Stimulated activated effector memory CD8-positive, alpha-beta T cell treated with anti-CD3 and anti-CD28 coated beads, Interleukin-12 subunit alpha, Interleukin-12 subunit beta, amount 100 ng/mL, for 72 hours (primary cell): ENCODE measurements around the gene MROH7.
A peak's percentile ranks its signal among the peaks of the same experiment; 100 is the strongest.

ENCODE experiments used
- ATAC-seq: fragments of 150-1000 bp; cut with Tn5 transposase; 2 replicates; pipeline ENCODE4 v1.10.0; 2021
- DNase-seq, 2 donors: peaks; one replicate each; pipeline ENCODE4 v3.0.0; 2021 to 2022; ENCODE audit warnings: low spot score in 2 of 2
- H3K27ac Mint-ChIP-seq: one replicate; pipeline ENCODE4 v1.8.0; 2022; ENCODE audit warnings: mild to moderate bottlenecking, mixed read lengths
- H3K36me3 Mint-ChIP-seq: one replicate; pipeline ENCODE4 v1.8.0; 2022; ENCODE audit warnings: mild to moderate bottlenecking, mixed read lengths
- H3K4me1 Mint-ChIP-seq: one replicate; pipeline ENCODE4 v1.8.0; 2022; ENCODE audit warnings: mixed read lengths
- H3K4me3 Mint-ChIP-seq: one replicate; pipeline ENCODE4 v1.8.0; 2022; ENCODE audit warnings: mild to moderate bottlenecking, mixed read lengths
- H3K9me3 Mint-ChIP-seq: one replicate; pipeline ENCODE4 v1.8.0; 2022; ENCODE audit warnings: mixed read lengths

MROH7 gene

GRCh38 chr1:54694771-54695170 lies 53.2 kb downstream of the MROH7 start:
- no peak overlapping the region for H3K4me3 Mint-ChIP-seq
- H3K9me3 Mint-ChIP-seq = no peaks in the 10 kb centered on the region
- H3K4me1 Mint-ChIP-seq = no peaks in the 10 kb centered on the region
- no peak overlapping the region for H3K27ac Mint-ChIP-seq
- H3K36me3 Mint-ChIP-seq = no peaks in the 10 kb centered on the region
- DNase-seq (no peak), ATAC-seq (no peak)

DNA sequence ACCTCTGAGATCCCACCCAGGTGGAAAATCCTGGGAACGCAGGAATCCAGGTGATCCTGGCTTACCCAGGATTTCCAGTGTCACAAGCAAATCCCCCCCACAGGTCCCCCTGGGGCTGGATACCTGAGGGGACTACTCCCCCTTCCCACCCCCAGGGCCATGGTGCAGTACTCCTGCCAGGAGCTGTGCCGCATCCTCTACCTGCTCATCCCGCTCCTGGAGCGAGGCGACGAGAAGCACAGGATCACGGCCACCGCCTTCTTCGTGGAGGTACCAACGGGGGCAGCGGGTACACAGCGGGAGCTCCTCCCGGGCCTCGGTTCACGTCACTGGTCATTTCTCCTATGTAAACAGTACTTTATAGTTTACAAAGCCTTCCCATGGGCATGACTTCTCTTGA lies 53.6 kb downstream of the MROH7 start:
- H3K36me3 Mint-ChIP-seq = no peaks in the 10 kb centered on the region
- no peaks in the 10 kb centered on the region for H3K4me1 Mint-ChIP-seq
- no peak overlapping the region for H3K4me3 Mint-ChIP-seq
- DNase-seq (no peak), ATAC-seq (no peak)
- no peaks in the 10 kb centered on the region for H3K9me3 Mint-ChIP-seq
- H3K27ac Mint-ChIP-seq = no peak overlapping the region

DNA sequence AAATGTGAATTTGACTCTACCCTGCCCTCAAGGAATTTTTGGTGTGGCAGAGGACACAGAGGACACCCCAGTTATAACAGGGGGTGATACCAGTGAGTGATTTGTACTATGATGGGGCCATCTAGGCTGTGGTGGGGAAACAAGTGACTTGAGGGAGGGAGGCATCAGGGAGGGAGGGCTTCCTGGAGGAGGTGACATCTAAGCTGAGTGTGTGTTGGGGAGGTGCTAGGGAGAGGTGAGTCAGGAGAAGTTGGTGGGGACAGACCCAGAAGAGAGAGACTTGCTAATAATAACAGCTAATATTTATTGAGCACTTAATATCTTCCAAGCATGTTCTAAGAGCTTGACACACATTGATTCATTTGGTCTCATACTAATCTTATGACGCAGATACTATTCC lies 54.2 kb downstream of the MROH7 start:
- Mint-ChIP-seq H3K9me3 (no peaks in the 10 kb centered on the region), H3K4me1 (no peaks in the 10 kb centered on the region), H3K4me3 (no peak overlapping the region), H3K36me3 (no peaks in the 10 kb centered on the region), H3K27ac (no peak overlapping the region)
- ATAC-seq (no peak), DNase-seq (no peak)

GRCh38 chr1:54696262-54696661 lies 54.7 kb downstream of the MROH7 start:
- no peak for DNase-seq
- ATAC-seq = peak; percentile 52
- H3K36me3 Mint-ChIP-seq = no peaks in the 10 kb centered on the region
- no peaks in the 10 kb centered on the region for H3K4me1 Mint-ChIP-seq
- H3K9me3 Mint-ChIP-seq = no peaks in the 10 kb centered on the region
- H3K27ac Mint-ChIP-seq = no peak overlapping the region
- no peak overlapping the region for H3K4me3 Mint-ChIP-seq

GRCh38 chr1:54697896-54698295 lies 56.3 kb downstream of the MROH7 start:
- Mint-ChIP-seq H3K4me3 (no peak overlapping the region), H3K9me3 (no peaks in the 10 kb centered on the region), H3K36me3 (no peaks in the 10 kb centered on the region), H3K27ac (no peak overlapping the region), H3K4me1 (no peaks in the 10 kb centered on the region)
- ATAC-seq = no peak
- DNase-seq = no peak

DNA sequence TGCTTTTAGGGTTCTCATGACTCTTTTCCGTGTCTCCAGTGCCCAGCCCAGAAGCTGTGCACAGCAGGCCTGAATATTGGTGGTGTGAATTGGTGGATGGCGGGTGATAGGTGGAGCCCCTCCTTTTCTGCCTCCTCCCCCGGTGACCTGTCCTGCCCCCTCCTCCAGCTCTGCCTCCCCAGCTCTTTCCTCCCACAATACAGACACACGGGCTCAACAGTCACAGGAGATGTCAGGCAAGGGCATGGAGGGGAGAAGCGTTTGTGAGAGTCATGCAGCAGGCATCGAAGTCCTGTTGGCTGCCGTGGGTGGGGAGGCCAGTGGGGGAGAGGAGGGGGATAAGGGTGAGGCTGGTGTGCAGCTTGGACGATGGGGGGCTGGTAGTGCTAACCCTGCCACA lies 56.8 kb downstream of the MROH7 start:
- no peaks in the 10 kb centered on the region for H3K9me3 Mint-ChIP-seq
- DNase-seq (no peak), ATAC-seq (no peak)
- no peak overlapping the region for H3K4me3 Mint-ChIP-seq
- no peaks in the 10 kb centered on the region for H3K36me3 Mint-ChIP-seq
- no peaks in the 10 kb centered on the region for H3K4me1 Mint-ChIP-seq
- no peak overlapping the region for H3K27ac Mint-ChIP-seq

GRCh38 chr1:54699936-54700525 lies 58.4 kb downstream of the MROH7 start:
- Mint-ChIP-seq H3K36me3 (no peaks in the 10 kb centered on the region), H3K27ac (no peak overlapping the region), H3K4me3 (no peak overlapping the region), H3K4me1 (no peaks in the 10 kb centered on the region), H3K9me3 (no peaks in the 10 kb centered on the region)
- DNase-seq (no peak), ATAC-seq (no peak)

- DNase-seq (no peak), ATAC-seq (no peak)
- Mint-ChIP-seq H3K36me3 (no peaks in the 10 kb centered on the region), H3K4me3 (no peak overlapping the region), H3K9me3 (no peaks in the 10 kb centered on the region), H3K4me1 (no peaks in the 10 kb centered on the region), H3K27ac (no peak overlapping the region)
Observed at GRCh38 chr1:54701066-54701465, 59.5 kb downstream of the MROH7 start.

DNA sequence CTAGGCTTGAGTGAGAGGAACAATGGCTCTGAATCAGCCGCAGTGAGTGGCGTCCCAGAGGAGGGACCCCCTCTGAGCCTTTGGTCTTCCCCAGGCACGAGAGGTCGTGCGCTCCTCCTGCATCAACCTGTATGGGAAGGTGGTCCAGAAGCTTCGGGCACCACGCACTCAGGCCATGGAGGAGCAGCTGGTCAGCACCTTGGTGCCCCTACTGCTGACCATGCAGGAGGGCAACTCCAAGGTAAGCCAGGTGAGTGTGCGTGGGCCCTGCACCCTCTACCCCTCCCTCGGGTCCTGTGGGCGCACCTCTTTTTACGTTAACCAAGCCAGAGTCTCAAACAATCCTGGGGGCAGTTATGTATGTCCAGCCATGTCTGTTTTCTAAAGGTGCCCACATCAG lies 60.4 kb downstream of the MROH7 start:
- H3K9me3 Mint-ChIP-seq = no peaks in the 10 kb centered on the region
- ATAC-seq (no peak), DNase-seq (no peak)
- H3K27ac Mint-ChIP-seq = no peak overlapping the region
- H3K4me3 Mint-ChIP-seq = no peak overlapping the region
- no peaks in the 10 kb centered on the region for H3K4me1 Mint-ChIP-seq
- no peaks in the 10 kb centered on the region for H3K36me3 Mint-ChIP-seq

DNA sequence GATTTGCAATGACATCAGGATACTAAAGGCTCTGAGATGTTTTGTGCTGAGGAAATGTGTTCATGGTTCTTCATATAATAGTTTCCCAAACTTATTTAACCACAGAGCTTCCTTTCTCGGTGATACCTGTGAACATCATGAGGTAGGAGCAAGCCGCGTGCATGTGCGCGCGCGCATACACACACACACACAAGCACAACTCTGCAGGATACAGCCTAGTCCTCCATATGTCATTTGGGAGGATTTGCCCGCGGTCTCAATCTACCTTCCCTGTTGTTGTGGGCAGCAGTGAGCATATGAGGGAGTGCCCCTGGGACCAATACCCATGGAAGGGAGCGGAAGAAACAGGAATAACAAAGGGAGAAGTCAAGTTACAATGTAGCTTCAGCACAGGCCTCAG lies 61.9 kb downstream of the MROH7 start:
- H3K36me3 Mint-ChIP-seq = no peaks in the 10 kb centered on the region
- no peaks in the 10 kb centered on the region for H3K4me1 Mint-ChIP-seq
- H3K9me3 Mint-ChIP-seq = no peaks in the 10 kb centered on the region
- ATAC-seq (no peak), DNase-seq (no peak)
- H3K4me3 Mint-ChIP-seq = no peak overlapping the region
- H3K27ac Mint-ChIP-seq = no peak overlapping the region

DNA sequence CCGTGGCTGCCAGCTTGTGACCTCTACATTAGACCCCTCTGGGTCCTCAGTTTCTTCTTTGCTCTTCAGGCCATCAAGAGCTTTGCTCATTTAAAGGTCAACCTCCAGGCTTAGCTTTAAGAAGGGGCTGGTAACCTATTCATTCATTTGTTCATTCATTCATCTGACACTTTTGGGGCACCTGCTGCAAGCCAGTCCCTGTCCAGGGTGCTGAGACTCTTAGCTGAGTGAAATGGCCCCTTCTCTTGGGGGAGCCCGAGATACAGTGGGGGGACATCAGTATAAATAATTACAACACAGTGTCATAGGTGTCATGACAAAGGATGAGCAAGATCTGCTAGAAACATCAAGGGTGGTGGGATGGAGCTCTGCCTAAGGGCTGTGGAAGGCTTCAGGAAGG lies 63.6 kb downstream of the MROH7 start:
- Mint-ChIP-seq H3K9me3 (no peaks in the 10 kb centered on the region), H3K4me1 (no peaks in the 10 kb centered on the region), H3K36me3 (no peaks in the 10 kb centered on the region), H3K27ac (no peak overlapping the region), H3K4me3 (no peak overlapping the region)
- ATAC-seq = no peak
- DNase-seq = no peak

DNA sequence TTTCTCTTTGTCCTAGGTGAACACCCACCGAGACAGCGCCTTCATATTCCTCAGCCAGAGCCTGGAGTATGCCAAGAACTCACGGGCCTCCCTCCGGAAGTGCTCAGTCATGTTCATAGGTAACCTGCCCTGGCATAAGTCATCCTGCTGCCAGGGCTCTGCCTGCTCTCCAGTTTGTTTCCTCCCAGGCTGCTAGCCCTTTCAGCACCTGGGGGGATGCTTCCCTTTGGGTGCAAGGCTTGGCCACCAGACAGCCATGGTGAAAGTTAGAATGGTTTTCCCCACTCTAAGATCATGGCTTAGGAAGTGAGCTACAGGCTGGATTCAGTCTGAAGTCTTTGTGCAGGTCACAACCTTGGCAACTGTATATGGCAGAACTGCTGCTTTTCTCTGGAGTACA lies 64.8 kb downstream of the MROH7 start:
- DNase-seq = no peak
- Mint-ChIP-seq H3K27ac (no peak overlapping the region), H3K4me1 (no peaks in the 10 kb centered on the region), H3K4me3 (no peak overlapping the region), H3K9me3 (no peaks in the 10 kb centered on the region), H3K36me3 (no peaks in the 10 kb centered on the region)
- no peak for ATAC-seq

DNA sequence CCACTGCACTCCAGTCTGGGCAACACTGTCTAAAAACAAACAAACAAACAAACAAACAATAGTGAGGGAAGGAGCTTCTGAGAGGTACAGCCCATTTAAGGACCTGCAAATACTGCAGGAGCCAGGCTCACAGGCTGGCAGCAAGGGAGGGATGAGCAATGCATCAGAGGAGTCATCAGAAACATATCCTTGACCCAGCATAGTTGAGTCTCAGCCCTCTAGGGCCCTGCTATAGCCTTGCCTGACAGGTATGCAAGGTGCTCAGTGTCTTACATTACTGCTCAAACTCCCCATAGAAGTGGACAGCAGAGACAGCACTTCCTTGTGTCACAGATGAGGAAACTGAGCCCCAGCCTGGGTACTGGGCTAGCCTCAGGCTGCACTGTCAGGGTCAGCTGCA lies 66.8 kb downstream of the MROH7 start:
- ATAC-seq (no peak), DNase-seq (no peak)
- Mint-ChIP-seq H3K4me1 (no peaks in the 10 kb centered on the region), H3K36me3 (no peaks in the 10 kb centered on the region), H3K9me3 (no peaks in the 10 kb centered on the region), H3K4me3 (no peak overlapping the region), H3K27ac (no peak overlapping the region)

DNA sequence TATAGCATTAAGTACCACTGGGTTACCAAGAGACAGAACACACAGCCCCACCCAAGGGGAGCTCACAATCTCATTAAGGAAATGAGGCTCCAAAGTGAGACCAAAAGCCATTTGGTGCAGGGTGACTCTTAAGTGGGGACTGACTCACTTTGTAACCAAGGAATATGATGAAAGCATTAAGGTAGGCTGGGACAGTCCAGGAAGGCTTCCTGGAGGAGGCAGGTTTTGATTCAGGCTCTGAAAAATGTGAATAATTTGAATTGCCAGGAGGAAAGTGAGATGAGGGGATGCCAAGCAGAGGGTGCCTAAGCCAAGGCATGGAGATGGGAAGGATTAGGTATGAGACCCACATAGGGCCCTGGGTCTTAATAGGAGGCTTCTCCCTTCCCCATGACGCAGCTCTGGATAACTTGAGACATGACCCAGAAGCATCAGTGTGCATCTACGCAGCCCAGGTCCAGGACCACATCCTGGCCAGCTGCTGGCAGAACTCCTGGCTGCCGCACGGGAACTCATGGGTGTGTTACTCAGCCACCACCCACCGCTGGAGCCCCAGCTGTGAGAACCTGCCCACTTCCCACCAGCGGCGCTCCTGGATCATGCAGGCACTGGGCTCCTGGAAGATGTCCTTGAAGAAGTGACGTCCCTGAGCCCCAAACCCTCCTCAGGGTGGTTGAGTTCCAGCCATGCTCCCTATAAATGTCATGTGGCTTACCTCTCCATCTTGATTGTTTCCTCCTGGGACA lies 68.1 kb downstream of the MROH7 start:
- Mint-ChIP-seq H3K27ac (no peak overlapping the region), H3K9me3 (no peaks in the 10 kb centered on the region), H3K36me3 (no peaks in the 10 kb centered on the region), H3K4me1 (peaks cover 2% of the 10 kb centered on the region), H3K4me3 (no peak overlapping the region)
- ATAC-seq (no peak), DNase-seq (no peak)

DNA sequence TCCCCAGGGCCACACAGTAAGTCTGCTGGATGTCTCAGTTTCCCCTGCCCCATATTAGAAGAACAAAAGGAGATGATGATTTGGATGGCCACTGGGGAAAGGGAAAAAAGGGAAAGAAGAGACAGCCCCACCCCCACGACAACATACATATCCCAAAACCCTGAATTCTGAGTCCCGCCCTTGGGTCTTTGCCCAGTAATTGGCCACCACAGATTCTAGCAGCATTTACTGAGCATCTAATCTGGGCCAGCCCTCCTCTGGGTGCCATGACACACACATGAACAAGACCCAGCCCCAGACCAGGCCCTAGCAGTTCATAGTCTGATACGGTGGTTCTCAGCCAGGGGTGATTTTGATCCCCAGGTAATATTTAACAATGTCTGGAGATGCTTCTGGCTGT lies 68.8 kb downstream of the MROH7 start:
- Mint-ChIP-seq H3K4me1 (peaks cover 9% of the 10 kb centered on the region), H3K4me3 (no peak overlapping the region), H3K27ac (no peak overlapping the region), H3K9me3 (no peaks in the 10 kb centered on the region), H3K36me3 (no peaks in the 10 kb centered on the region)
- ATAC-seq (no peak), DNase-seq (no peak)

- ATAC-seq (no peak), DNase-seq (no peak)
- Mint-ChIP-seq H3K4me3 (no peak overlapping the region), H3K36me3 (peaks cover under 1% of the 10 kb centered on the region), H3K9me3 (no peaks in the 10 kb centered on the region), H3K27ac (no peak overlapping the region), H3K4me1 (peaks cover 11% of the 10 kb centered on the region)
Observed at GRCh38 chr1:54710841-54711240, 69.3 kb downstream of the MROH7 start.
